Pancreas (tissue), 10 donors: ENCODE measurements around the gene LUC7L2. TPM values are rescaled to one million over a fixed set of nuclear protein-coding genes. Genes with fewer than 3 reads are reported as not detected.
"Not testable (repeated sequence)": the region's sequence is repeated elsewhere in the genome, so short reads cannot be mapped to it uniquely, and the experiment has no call there.

ENCODE experiments used
- ATAC-seq, 4 donors: fragments of 200-7000 bp; cut with Tn5 transposase; one replicate each; pipeline versions ENCODE4 v1.8.0 to v1.9.1; 2020; ENCODE audit warnings: mild to moderate bottlenecking in 4 of 4, moderate library complexity in 4 of 4
- DNase-seq, 6 donors: peaks; one replicate each; pipeline ENCODE4 v3.0.0-alpha.2; 2020
- FAIRE-seq: peaks from 2 replicates; lab custom pipeline; 2012; peaks lifted over from hg19 to GRCh38; lab: Jason Lieb, UNC
- H3K27ac ChIP-seq, 4 donors: fragments of 200-600 bp; sonication (generic); 1 replicate in 3 of 4; 2 replicates in 1 of 4; pipeline versions ENCODE4 v1.5.0 to v1.8.0; 2020
- H3K27me3 ChIP-seq, 4 donors: fragments of 200-600 bp; one replicate each; pipeline ENCODE4 v1.8.0; 2021
- H3K36me3 ChIP-seq, 3 donors: fragments of 200-600 bp; sonication (generic) in 1 of 3; one replicate each; pipeline versions ENCODE4 v1.5.0 to v1.8.0; 2020 to 2021
- H3K4me1 ChIP-seq, 3 donors: fragments of 200-600 bp; one replicate each; pipeline ENCODE4 v1.8.0; 2021
- H3K4me3 ChIP-seq, 4 donors: fragments of 200-600 bp; sonication (generic) in 2 of 4; one replicate each; pipeline versions ENCODE4 v1.5.0 to v1.8.0; 2020 to 2021
- H3K9me3 ChIP-seq, 4 donors: fragments of 200-600 bp; one replicate each; pipeline ENCODE4 v1.8.0; 2021
- WGBS, 2 donors: extraction: QIAGEN DNeasy Blood & Tissue Kit; methylation state at CpG; one replicate each; pipeline ENCODE4 v1.1.7; 2013; 5-methylcytosine and 5-hydroxymethylcytosine counted together
- intact Hi-C, 3 donors: fragments of 100-400 bp; cut with DNase I; formaldehyde crosslinking; loops; one replicate each; pipeline versions ENCODE4 v1.11.1 to v1.14.2; 2022
- polyA plus RNA-seq, 2 donors: library from polyadenylated mRNA; stranded (reverse); fragments of 200-250 nt; gene quantifications; one replicate each; pipeline ENCODE4 v1.2.3, GENCODE V29; 2013
- total RNA-seq, 6 donors: library from RNA; stranded (reverse); fragmentation: NEBNext Ultra II Directional in 4 of 6; extraction: Animal tissue kit (Norgen Biotek cat#: 25700) in 4 of 6; gene quantifications; one replicate each; pipeline versions ENCODE4 v1.2.1 to v1.2.4, GENCODE V29; 2021 to 2023
- TF ChIP-seq, protein P1 (sequence below), 4 donors: fragments of 200-600 bp; sonication (generic) in 3 of 4; IDR thresholded peaks; one replicate each; pipeline versions ENCODE4 v1.5.0 to v1.8.0; 2021; ENCODE audit warnings: antibody characterized with exemption in 4 of 4
- donor health status: healthy with polysubstance abuse.
- donor health status: DM: no; HTN: no; CAD: no; lungs with moderate emphysema.
- donor health status: DM: no; HTN: no; CAD: no.
- donor health status: control.
- donor health status: control.
- donor health status: Bipolar disorder and iron deficiency.
- donor health status: DM: yes; HTN: yes; CAD: no.
- donor health status: DM: no; HTN: no; CAD: no.
- donor health status: DM: no; HTN: no; CAD: no.
- donor health status: DM: yes; HTN: yes; CAD: no.

Gene LUC7L2, protein sequence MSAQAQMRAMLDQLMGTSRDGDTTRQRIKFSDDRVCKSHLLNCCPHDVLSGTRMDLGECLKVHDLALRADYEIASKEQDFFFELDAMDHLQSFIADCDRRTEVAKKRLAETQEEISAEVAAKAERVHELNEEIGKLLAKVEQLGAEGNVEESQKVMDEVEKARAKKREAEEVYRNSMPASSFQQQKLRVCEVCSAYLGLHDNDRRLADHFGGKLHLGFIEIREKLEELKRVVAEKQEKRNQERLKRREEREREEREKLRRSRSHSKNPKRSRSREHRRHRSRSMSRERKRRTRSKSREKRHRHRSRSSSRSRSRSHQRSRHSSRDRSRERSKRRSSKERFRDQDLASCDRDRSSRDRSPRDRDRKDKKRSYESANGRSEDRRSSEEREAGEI
- total RNA-seq (10 to 100 TPM; 30.0 to 45.3 (median 39.0) TPM), polyA plus RNA-seq (10 to 100 TPM; 35.9 to 71.1 TPM)

DNA sequence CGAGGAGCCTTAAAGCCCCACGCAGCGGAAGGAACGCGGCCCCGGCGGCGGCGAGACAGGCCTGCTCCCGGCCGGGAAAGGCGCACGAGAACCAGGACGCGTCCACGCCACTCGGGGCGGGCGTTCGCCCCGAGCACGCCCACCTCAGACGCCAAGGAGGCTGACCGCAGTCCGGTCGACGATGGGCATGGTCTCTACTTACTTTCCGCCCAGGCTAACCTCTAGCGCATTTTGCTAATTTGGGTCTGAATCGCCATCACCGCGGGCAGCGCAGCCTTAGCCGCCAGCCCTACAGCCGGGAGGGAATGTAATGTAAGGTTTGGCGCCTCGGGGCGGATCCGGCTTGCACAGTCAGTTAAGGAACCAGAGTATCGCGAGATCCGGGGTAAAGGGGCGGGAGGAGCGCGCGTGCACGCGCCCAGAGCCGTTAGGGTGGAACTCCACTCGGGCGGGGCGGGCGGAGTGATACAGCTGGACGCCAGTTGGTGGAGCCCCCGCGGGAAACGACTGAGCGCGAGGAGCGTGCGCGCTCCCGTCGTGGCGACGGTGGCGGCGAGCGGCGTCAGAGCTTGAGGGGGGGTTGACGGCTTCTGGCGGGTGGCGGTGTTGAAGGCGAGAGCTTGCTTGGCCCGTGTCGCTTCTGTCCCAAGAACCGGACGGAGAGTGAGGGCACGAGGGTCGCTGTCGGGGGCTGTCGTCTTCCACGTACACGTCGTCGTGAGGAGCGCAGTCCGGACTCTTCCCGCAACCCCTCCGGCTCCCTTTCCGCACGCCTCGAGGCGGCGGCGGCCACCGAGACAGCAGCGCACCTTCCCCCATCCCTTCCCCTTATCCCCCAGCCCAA lies at the start of gene LUC7L2:
Gene LUC7L2 (plus strand): TSS at position 529 of the 844 bp plus-strand sequence. CDS start 368 bp downstream, outside the sequence.
- intact Hi-C loops, result no loop called here
- H3K27me3 ChIP-seq, result no peaks in the 10 kb centered on the region
- peaks cover 0 to 23% (median 23%) of the 10 kb centered on the region in 3 donors for H3K4me1 ChIP-seq
- DNase-seq (peak; percentile 99 to 100 (median 99)), FAIRE-seq (no peak), ATAC-seq (peak; percentile 89 to 96 (median 91))
- no peaks in the 10 kb centered on the region for H3K9me3 ChIP-seq
- WGBS, 2 donors, result 0% methylated on average over 82 to 98 of the region's 98 CpGs
- TF ChIP-seq, protein P1, sequence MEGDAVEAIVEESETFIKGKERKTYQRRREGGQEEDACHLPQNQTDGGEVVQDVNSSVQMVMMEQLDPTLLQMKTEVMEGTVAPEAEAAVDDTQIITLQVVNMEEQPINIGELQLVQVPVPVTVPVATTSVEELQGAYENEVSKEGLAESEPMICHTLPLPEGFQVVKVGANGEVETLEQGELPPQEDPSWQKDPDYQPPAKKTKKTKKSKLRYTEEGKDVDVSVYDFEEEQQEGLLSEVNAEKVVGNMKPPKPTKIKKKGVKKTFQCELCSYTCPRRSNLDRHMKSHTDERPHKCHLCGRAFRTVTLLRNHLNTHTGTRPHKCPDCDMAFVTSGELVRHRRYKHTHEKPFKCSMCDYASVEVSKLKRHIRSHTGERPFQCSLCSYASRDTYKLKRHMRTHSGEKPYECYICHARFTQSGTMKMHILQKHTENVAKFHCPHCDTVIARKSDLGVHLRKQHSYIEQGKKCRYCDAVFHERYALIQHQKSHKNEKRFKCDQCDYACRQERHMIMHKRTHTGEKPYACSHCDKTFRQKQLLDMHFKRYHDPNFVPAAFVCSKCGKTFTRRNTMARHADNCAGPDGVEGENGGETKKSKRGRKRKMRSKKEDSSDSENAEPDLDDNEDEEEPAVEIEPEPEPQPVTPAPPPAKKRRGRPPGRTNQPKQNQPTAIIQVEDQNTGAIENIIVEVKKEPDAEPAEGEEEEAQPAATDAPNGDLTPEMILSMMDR (IDR thresholded peaks at IDR 0.05), result no peak
- no peaks in the 10 kb centered on the region for H3K36me3 ChIP-seq
- H3K4me3 ChIP-seq, result peak within 1 kb of the TSS; percentile 68 to 96 (median 81)
- peak within 1 kb of the TSS; percentile 99 to 100 (median 100) for H3K27ac ChIP-seq

DNA sequence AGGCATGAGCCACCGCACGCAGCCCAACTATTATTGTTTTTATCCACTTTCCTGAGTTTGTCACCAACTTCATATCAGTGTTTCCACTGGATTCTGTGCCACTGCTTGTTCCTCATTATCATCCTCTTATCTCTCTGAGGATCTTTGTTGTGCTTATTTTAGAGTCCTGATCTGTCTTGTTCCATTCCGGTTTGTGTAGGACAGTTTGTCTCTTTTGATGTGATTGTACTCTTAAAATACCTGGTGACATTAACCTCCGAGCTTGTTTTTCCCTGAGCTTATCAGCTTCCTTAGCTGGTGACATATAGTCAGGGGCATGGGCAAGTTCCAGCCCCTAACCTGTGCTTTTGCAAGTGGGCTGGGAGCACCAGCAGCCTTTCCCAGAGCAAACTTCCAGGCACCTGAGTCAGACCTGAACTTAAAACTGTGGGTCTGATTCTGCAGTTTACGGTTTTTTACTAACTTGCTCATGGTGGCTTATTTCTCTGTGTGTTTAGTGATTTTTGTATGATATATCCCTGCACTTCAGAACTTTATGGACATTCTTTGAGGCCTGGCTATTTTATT lies 41.7 kb upstream of the LUC7L2 start:
- H3K9me3 ChIP-seq, result no peaks in the 10 kb centered on the region
- DNase-seq, result no peak
- H3K27me3 ChIP-seq, result no peaks in the 10 kb centered on the region
- no peak for ATAC-seq
- intact Hi-C loops, result no loop called here
- TF ChIP-seq, protein P1 (IDR thresholded peaks at IDR 0.05), result no peak
- H3K4me3 ChIP-seq, result no peak overlapping the region
- 79 to 87% methylated on average over 5 of the region's 5 CpGs for WGBS, 2 donors
- FAIRE-seq, result no peak
- no peaks in the 10 kb centered on the region for H3K4me1 ChIP-seq
- no peaks in the 10 kb centered on the region for H3K36me3 ChIP-seq
- H3K27ac ChIP-seq, result no peak overlapping the region

DNA sequence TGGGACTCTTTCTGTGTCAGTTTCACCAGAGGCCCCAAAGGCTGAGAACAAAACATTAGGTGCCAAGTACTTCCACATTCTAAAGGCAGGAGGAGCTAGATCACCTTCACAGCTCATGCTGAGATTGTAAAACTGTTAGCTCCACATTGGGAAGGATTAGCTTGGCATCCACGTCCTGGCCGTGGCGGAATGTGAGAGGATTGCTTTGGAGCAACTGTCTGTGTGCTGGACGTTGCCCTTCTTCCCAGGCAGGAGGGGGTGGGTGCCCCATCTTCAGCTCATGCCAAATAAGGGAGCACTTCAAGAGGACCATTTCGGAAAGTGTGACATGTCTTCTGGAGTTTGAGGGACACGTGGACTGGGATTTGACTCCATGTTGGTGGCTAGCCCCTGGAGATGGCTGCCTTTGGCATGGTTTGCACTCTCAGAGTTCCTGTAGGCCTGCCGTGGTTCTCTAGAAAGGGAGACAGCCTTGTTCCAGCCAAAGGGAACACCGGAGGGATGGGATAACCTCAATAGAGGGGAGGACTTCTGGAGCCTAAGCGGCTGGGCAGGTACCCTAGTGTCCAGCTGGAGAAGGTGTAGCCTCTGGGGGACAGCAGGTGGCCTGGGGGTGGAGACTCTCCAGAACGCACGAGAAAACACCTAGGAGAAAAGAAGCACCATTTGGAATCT lies 38.5 kb upstream of the LUC7L2 start:
- no peak overlapping the region for H3K4me3 ChIP-seq
- no peaks in the 10 kb centered on the region for H3K36me3 ChIP-seq
- FAIRE-seq (no peak), ATAC-seq (peak in 2 of 4 donors; percentile 67 to 68), DNase-seq (no peak)
- no peaks in the 10 kb centered on the region for H3K9me3 ChIP-seq
- H3K4me1 ChIP-seq, result no peaks in the 10 kb centered on the region
- no peaks in the 10 kb centered on the region for H3K27me3 ChIP-seq
- 62% methylated on average over 11 of the region's 11 CpGs for WGBS, 2 donors
- intact Hi-C loops, result no loop called here
- H3K27ac ChIP-seq, result no peak overlapping the region
- TF ChIP-seq, protein P1 (IDR thresholded peaks at IDR 0.05), result peak in 2 of 4 donors; percentile 15 to 20

DNA sequence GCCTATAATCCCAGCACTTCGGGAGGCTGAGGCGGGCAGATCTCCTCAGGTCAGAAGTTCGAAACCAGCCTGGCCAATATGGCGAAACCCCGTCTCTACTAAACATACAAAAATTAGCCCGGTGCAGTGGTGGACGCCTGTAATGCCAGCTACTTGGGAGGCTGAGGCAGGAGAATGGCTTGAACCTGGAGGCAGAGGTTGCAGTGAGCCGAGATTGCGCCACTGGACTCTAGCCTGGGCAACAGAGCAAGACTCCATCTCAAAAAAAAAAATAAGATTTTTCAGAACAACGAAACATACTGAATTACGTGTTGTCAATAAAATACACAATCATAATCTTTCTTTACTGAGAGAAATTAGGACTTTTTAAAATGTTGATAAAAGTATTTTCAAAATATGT lies 35.0 kb upstream of the LUC7L2 start:
- 93 to 96% methylated on average over 11 of the region's 11 CpGs for WGBS, 2 donors
- H3K9me3 ChIP-seq, ATAC-seq, H3K27ac ChIP-seq, FAIRE-seq, H3K27me3 ChIP-seq, intact Hi-C loops, H3K4me1 ChIP-seq, DNase-seq, H3K4me3 ChIP-seq, H3K36me3 ChIP-seq: not testable (repeated sequence)
